Activated B cell treated with CpG ODN at 0.5 μM for 24 hours (primary cell): ENCODE measurements around the gene RTP5. TPM values are rescaled to one million over a fixed set of nuclear protein-coding genes. Genes with fewer than 3 reads are reported as not detected.

Experiments used
- ATAC-seq: fragments of 200-7000 bp; cut with Tn5 transposase; one replicate; pipeline ENCODE4 v1.10.0; 2021; ENCODE audit warnings: low read depth, mild to moderate bottlenecking, moderate library complexity
- CTCF ChIA-PET: fragments of 350-600 bp; sonication (Branson Sonifier 250); formaldehyde crosslinking; loops from one replicate; lab custom pipeline; 2021; ENCODE audit warnings: antibody characterized with exemption; lab: Charles Lee
- POLR2A ChIA-PET: fragments of 350-600 bp; sonication (Branson Sonifier 250); formaldehyde crosslinking; loops from one replicate; lab custom pipeline; 2021; ENCODE audit warnings: antibody characterized with exemption; lab: Charles Lee
- DNase-seq: peaks from one replicate; pipeline ENCODE4 v3.0.0; 2022
- H3K27ac Mint-ChIP-seq: one replicate; pipeline ENCODE4 v1.8.0; 2020; ENCODE audit warnings: mixed read lengths
- H3K27me3 Mint-ChIP-seq: one replicate; pipeline ENCODE4 v1.8.0; 2021; ENCODE audit warnings: mixed read lengths
- H3K36me3 Mint-ChIP-seq: one replicate; pipeline ENCODE4 v1.8.0; 2021; ENCODE audit warnings: low read depth, mixed read lengths
- H3K4me1 Mint-ChIP-seq: one replicate; pipeline ENCODE4 v1.8.0; 2021; ENCODE audit warnings: mixed read lengths
- H3K4me3 Mint-ChIP-seq: one replicate; pipeline ENCODE4 v1.8.0; 2020; ENCODE audit warnings: mild to moderate bottlenecking, mixed read lengths
- H3K9me3 Mint-ChIP-seq: one replicate; pipeline ENCODE4 v1.8.0; 2020; ENCODE audit warnings: mixed read lengths
- intact Hi-C: fragments of 100-400 bp; cut with micrococcal nuclease; formaldehyde crosslinking; loops from one replicate; pipeline ENCODE4 v1.15.1; 2024
- total RNA-seq: library from RNA; stranded (reverse); gene quantifications from 2 replicates; pipeline ENCODE4 v1.2.3, GENCODE V29; 2022
- TF ChIP-seq, protein P1 (sequence below): fragments of 200-600 bp; IDR thresholded peaks from one replicate; pipeline ENCODE4 v1.8.0; 2022; ENCODE audit warnings: antibody characterized with exemption, mild to moderate bottlenecking

RTP5 gene
- total RNA-seq, 1 donor from 2014 or later, result not detected

DNA sequence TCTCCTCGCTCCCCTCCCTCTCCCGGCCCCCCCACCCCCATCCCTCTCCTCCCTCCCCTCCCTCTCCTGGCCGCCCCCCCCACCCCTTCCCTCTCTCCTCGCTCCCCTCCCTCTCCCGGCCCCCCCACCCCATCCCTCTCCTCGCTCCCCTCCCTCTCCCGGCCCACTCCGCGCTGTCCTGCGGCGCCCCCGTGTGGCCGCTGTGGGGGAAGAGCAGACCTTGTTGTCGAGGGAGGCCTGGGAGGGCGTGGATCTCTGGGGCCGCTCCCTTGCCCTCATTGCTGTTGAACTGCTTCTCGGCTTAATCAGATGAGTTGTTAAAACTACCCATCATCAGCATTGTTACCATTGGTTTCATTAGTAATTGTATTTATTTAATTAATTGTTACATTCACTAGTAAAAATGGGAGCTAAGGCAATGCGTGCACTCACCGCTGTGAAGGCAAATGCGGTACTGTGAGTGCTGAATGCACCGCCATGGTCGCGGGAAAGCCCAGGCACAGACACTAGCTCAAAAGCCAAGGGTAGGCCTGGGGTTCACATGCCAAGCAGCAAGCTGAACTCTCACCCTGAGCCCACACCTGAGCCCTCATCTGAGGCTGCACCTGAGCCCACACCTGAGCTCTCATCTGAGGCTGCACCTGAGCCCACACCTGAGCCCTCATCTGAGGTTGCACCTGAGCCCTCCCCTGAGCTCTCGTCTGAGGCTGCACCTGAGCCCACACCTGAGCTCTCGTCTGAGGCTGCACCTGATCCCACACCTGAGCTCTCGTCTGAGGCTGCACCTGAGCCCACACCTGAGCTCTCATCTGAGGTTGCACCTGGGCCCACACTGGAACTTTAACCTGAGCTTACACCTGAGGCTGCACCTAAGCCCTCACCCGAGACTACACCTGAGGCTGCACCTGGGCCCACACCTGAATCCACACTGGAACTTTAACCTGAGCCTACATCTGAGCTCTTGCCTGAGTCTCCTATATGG is 8.8 kb downstream of the RTP5 start:
- intact Hi-C loops, result loop anchor here (1.0 to 10.0 kb wide), 5 partner anchors 73 to 623 kb away; no protein-coding TSS in a partner anchor
- ATAC-seq (no peak), DNase-seq (peak; percentile 73)
- Mint-ChIP-seq H3K9me3 (no peaks in the 10 kb centered on the region), H3K4me1 (peaks cover 28% of the 10 kb centered on the region), H3K27ac (no peak overlapping the region), H3K27me3 (no peaks in the 10 kb centered on the region), H3K4me3 (no peak overlapping the region), H3K36me3 (peaks cover 5% of the 10 kb centered on the region)
- POLR2A ChIA-PET, result interaction anchor here (1.1 to 2.0 kb wide), 2 partner anchors 146 to 177 kb away, joined by 3 to 9 read pairs; partner anchors contain the start of gene ING5
- TF ChIP-seq, protein P1, sequence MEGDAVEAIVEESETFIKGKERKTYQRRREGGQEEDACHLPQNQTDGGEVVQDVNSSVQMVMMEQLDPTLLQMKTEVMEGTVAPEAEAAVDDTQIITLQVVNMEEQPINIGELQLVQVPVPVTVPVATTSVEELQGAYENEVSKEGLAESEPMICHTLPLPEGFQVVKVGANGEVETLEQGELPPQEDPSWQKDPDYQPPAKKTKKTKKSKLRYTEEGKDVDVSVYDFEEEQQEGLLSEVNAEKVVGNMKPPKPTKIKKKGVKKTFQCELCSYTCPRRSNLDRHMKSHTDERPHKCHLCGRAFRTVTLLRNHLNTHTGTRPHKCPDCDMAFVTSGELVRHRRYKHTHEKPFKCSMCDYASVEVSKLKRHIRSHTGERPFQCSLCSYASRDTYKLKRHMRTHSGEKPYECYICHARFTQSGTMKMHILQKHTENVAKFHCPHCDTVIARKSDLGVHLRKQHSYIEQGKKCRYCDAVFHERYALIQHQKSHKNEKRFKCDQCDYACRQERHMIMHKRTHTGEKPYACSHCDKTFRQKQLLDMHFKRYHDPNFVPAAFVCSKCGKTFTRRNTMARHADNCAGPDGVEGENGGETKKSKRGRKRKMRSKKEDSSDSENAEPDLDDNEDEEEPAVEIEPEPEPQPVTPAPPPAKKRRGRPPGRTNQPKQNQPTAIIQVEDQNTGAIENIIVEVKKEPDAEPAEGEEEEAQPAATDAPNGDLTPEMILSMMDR, result no peak
- CTCF ChIA-PET, result interaction anchor here (0.8 to 2.2 kb wide), 15 partner anchors 9 to 1027 kb away, joined by 3 to 8 read pairs (median 4); partner anchors contain the start of genes D2HGDH, DTYMK, ING5 and RTP5

DNA sequence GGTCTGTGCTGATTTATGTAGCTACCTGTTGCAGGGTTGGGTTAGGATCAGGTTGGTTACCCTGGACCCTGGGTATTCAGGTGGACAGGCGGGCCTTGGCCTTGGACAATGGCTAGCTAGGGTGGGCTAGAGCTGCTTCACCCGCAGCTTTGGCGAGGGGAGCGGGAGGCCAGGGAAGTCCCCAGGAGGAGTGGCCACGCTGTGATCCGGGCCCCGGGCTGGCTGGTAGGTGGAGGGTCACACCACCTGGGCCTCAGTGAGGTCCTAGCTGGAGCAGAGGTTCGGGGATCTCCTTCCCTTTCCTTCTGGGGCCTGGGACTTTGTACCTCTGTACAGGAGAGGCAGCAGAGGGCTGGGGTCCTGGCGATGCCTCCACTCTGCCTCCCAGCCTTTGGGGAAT is 9.8 kb downstream of the RTP5 start:
- DNase-seq (no peak), ATAC-seq (no peak)
- POLR2A ChIA-PET, result interaction anchor here (2.0 kb wide), 1 partner anchor 178 kb away, joined by 9 read pairs; the partner anchor contains the start of gene ING5
- CTCF ChIA-PET, result interaction anchor here (1.0 to 2.2 kb wide), 5 partner anchors 34 to 1028 kb away, joined by 3 to 8 read pairs (median 7); partner anchors contain the start of gene D2HGDH
- intact Hi-C loops, result loop anchor here (2.0 to 10.0 kb wide), 3 partner anchors 75 to 625 kb away; no protein-coding TSS in a partner anchor
- H3K27ac Mint-ChIP-seq, result no peak overlapping the region
- TF ChIP-seq, protein P1, result no peak
- H3K4me3 Mint-ChIP-seq, result no peak overlapping the region
- H3K9me3 Mint-ChIP-seq, result no peaks in the 10 kb centered on the region
- H3K36me3 Mint-ChIP-seq, result peaks cover 6% of the 10 kb centered on the region
- H3K27me3 Mint-ChIP-seq, result no peaks in the 10 kb centered on the region
- peaks cover 37% of the 10 kb centered on the region for H3K4me1 Mint-ChIP-seq

DNA sequence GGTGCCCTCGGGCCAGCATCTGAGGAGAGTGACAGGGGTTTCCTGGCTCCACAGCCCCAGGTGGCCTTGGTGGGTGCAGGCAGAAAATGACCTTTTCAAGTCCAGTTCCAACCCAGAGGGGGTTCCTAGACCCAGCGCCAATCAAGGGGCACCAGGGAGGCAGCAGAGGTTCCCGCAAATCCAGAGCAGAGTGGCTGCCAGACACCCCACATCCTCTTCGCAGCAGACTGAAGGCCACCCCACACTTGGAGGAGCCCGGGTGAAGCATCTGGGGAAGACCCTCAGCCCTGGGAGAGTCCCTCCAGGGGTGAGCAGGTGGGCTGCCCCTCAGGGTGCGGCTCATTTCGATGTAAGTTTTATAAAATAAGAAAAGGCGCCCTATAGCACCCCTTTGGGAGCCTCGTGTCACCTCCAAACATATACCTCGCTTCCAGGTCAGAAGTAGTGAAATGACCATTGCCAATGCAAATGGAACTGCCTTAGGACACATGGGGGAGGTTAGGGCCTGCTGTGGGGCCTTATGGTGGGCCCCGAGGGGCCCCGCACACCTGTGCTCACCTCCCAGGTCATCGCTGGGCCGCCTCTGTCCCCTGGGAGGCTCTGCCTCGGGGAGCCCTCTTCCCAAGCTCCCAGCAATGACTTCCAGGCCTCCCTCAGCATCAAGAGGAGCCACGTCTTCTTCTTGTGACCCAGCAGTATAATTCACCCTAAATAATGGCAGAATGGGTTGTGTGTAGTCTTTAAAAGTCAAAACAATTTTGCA is 11.0 kb downstream of the RTP5 start:
- Mint-ChIP-seq H3K36me3 (peaks cover 12% of the 10 kb centered on the region), H3K27ac (peak overlapping the region; percentile 96), H3K4me1 (peaks cover 41% of the 10 kb centered on the region), H3K9me3 (no peaks in the 10 kb centered on the region), H3K4me3 (peak overlapping the region; percentile 88), H3K27me3 (no peaks in the 10 kb centered on the region)
- ATAC-seq (no peak), DNase-seq (no peak)
- TF ChIP-seq, protein P1, result no peak
- intact Hi-C loops, result loop anchor here (1.0 to 10.0 kb wide), 16 partner anchors 21 to 1856 kb away; partner anchors contain the start of genes ATG4B, COPS9, D2HGDH and DTYMK
- POLR2A ChIA-PET, result interaction anchor here (0.5 to 1.9 kb wide), 7 partner anchors 13 to 523 kb away, joined by 3 to 13 read pairs (median 4); partner anchors contain the start of genes D2HGDH, DTYMK and ING5
- CTCF ChIA-PET, result no interaction called here

DNA sequence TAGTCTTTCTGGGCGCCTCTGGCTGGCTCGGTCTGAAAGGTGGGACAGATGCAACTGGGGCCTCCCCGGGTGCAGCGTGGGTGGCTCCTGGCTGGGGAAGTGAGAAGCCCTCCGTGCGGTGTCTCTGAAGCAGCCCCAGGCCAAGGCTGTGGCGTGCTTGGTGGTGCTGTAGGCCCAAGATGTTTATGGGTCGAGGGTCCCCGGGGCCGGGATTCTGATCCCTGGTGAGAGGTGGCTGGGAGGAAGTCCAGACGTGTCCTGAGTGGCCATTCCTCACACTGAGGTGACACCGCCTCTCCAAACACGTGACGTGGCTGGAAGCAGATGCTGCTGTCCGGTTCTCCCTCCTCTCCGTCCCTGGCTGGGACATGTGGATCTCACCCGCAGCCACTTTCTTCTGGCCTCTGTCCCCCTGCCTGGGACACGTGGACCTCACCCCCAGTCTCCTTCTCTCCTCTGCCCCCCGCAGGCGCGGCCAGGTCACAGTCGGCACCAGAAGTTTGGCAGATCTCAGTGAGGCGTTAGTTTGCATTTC is 12.6 kb downstream of the RTP5 start:
- peak overlapping the region; percentile 88 for H3K4me3 Mint-ChIP-seq
- H3K36me3 Mint-ChIP-seq, result peaks cover 29% of the 10 kb centered on the region
- CTCF ChIA-PET, result interaction anchor here (1.6 kb wide), 1 partner anchor 69 kb away, joined by 6 read pairs; no protein-coding TSS in a partner anchor
- peak; percentile 63 for ATAC-seq
- DNase-seq, result no peak
- POLR2A ChIA-PET, result interaction anchor here (0.7 to 1.9 kb wide), 5 partner anchors 148 to 373 kb away, joined by 3 to 13 read pairs (median 8); partner anchors contain the start of genes D2HGDH, DTYMK and ING5
- intact Hi-C loops, result loop anchor here (5.0 to 10.0 kb wide), 5 partner anchors 205 to 1857 kb away; partner anchors contain the start of genes COPS9, NDUFA10 and RNPEPL1
- H3K27me3 Mint-ChIP-seq, result no peaks in the 10 kb centered on the region
- peaks cover 57% of the 10 kb centered on the region for H3K4me1 Mint-ChIP-seq
- TF ChIP-seq, protein P1, result no peak
- peak overlapping the region; percentile 96 for H3K27ac Mint-ChIP-seq
- H3K9me3 Mint-ChIP-seq, result no peaks in the 10 kb centered on the region
